ENCODE measurements around the gene ZNF219. TPM values are rescaled to one million over a fixed set of nuclear protein-coding genes. Genes with fewer than 3 reads are reported as not detected.
A peak's percentile ranks its signal among the peaks of the same experiment; 100 is the strongest.

The ZNF219 gene
- total and polyA plus RNA-seq, 2 of the 13 experiments (the other 11 are each of a cell fraction or from before 2014, with no cell fraction given), result 34.5 to 36.6 TPM

- TF ChIP-seq THAP9 (CRISPR knock-in tag; IDR thresholded peaks at IDR 0.05; ENCODE audit: borderline replicate concordance) (0 out of 2 replicates have a peak, but pooled peaks have one; percentile 50), MTERF4 (CRISPR knock-in tag; IDR thresholded peaks at IDR 0.05) (no peak; the same call in 1 of the 2 replicates), THAP7 (CRISPR knock-in tag; IDR thresholded peaks at IDR 0.05) (no peak), ZKSCAN5 (CRISPR knock-in tag; IDR thresholded peaks at IDR 0.05) (no peak), ZSCAN30 (CRISPR knock-in tag; IDR thresholded peaks at IDR 0.05) (no peak), ZNF33A (CRISPR knock-in tag; IDR thresholded peaks at IDR 0.05; ENCODE audit: borderline replicate concordance) (no peak), ETV6 (CRISPR knock-in tag; conservative IDR thresholded peaks at IDR 0.05) (no peak), NCOA1 (CRISPR knock-in tag; IDR thresholded peaks at IDR 0.05) (peak; percentile 32; the same call in 1 of the 2 replicates), TP53 (CRISPR knock-in tag; conservative IDR thresholded peaks at IDR 0.05) (0 out of 2 replicates have a peak, but pooled peaks have one; percentile 54), PITX1 (CRISPR knock-in tag; IDR thresholded peaks at IDR 0.05) (peak; percentile 89), NFATC3 (CRISPR knock-in tag; IDR thresholded peaks at IDR 0.05) (0 out of 2 replicates have a peak, but pooled peaks have one; percentile 75), ZBTB7A (CRISPR knock-in tag; IDR thresholded peaks at IDR 0.05) (no peak; the same call in 1 of the 2 replicates), ZNF282 (IDR thresholded peaks at IDR 0.05; ENCODE audit: partially characterized antibody) (no peak), ZNF512 (CRISPR knock-in tag; IDR thresholded peaks at IDR 0.05) (no peak), FOSL1 (CRISPR knock-in tag; IDR thresholded peaks at IDR 0.05; ENCODE audit: borderline replicate concordance) (no peak), ZNF672 (CRISPR knock-in tag; IDR thresholded peaks at IDR 0.05) (no peak), MTA3 (CRISPR knock-in tag; IDR thresholded peaks at IDR 0.05) (no peak), ZNF770 (CRISPR knock-in tag; IDR thresholded peaks at IDR 0.05) (peak; percentile 8; the same call in 1 of the 2 replicates), ZBTB2 (CRISPR knock-in tag; IDR thresholded peaks at IDR 0.05; ENCODE audit: low read depth) (0 out of 2 replicates have a peak, but pooled peaks have one; percentile 35)
These were observed 42.9 kb downstream of the ZNF219 start (continued) for GRCh38 chr14:21055432-21056117.

Data from HepG2 (cell line).